NCI-H2081 (cell line): ENCODE data around the gene GIMAP5.
"Not testable (repeated sequence)": the region's sequence is repeated elsewhere in the genome, so short reads cannot be mapped to it uniquely, and the experiment has no call there.

ENCODE experiments used
- DNase-seq, 2 experiments: peaks; one replicate each; lab custom pipeline; 2025; lab: John Stamatoyannopoulos, UW

Gene GIMAP5

DNA sequence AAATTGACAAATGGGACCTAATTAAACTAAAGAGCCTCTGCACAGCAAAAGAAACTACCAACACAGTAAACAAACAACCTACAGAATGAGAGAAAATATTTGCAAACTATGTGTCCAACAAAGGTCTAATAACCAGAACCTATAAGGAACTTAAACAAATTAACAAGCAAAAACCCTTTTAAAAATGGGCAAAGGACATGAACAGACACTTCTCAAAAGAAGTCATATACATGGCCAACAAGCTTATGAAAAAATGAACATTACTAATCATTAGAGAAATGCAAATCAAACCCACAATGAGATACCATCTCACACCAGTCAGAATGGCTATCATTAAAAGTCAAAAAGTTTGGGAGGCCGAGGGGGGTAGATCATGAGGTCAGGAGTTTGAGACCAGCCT lies 36.9 kb downstream of the GIMAP5 start:
- not testable (repeated sequence) for DNase-seq

DNA sequence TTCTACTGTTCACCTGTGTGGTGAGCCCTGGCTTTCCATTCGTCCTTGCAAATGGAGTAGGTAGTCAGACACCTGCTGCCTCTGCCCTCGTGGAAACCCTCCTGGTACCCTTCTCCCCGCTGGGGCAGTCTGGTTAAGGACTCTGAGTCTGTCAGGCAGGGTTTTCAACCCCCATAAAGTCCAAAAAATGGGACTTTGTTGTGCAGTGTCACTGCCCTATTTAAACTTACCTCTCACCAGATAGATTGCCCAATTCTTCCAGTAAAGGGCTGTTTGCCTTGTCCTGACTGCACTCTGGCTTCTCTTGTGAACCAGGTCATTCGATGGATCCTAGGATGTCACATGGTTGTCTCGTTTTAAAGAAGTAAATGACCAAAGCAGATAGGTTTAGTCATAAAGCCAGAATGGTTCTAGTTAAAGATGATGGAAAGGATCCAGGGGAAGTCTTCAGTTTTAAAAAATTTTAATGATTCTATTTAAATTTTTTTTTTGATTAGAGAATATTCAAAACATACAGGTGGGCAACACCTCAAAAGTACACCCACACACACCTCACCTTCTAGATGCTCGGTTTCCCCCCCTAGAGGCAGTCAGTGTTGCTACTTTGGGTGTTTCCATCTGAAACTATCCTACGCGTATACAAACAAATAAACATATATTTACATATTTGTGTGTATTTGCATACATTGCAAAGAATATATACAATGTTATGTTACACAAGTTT lies 41.0 kb downstream of the GIMAP5 start:
- DNase-seq: no peak

DNA sequence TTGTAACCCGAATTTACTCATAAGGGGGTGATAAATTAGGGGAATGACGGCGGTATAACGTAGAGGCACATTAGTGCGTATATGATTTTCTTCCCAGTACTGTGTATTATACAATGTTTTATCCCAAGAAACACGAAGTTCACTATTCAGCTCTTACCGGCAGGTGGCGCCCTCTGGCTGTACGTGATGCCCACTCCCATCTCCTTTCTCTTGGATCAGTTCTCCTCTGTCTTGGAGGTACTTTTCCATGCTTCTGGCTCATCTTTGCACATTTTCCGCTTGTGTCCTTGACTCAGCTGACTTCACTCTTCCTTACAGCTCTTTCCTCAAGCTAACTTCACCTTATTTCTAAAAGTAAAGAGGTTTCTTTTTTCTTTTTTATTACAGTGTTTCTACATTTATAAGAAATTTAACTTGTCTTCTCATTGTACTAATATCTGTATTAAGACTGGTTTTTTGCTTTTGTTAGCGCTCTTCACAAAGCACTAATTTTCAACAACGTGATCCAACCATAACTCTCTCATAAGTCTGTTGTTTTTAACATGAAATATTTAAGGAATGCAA lies 41.6 kb downstream of the GIMAP5 start:
- DNase-seq: peak; percentile 76 to 86

DNA sequence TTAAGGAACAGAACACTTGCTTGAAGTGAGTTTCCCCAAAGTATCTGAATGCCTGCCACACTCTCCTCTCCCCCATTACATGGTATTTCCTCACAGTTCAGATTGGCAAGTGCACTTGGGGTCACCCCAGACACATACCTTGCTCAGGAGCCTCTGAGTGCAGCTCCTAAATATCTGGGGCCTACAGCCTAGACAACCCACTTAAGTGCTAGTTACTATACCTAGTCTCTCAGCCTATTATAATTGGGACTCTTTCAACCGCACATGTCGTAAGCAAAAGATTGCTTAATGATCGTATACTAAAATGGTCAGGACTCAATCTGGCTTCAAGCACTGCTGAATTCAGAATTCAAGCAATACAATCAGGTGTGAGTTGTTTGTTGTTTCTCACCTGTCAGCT lies 43.1 kb downstream of the GIMAP5 start:
- no peak for DNase-seq

DNA sequence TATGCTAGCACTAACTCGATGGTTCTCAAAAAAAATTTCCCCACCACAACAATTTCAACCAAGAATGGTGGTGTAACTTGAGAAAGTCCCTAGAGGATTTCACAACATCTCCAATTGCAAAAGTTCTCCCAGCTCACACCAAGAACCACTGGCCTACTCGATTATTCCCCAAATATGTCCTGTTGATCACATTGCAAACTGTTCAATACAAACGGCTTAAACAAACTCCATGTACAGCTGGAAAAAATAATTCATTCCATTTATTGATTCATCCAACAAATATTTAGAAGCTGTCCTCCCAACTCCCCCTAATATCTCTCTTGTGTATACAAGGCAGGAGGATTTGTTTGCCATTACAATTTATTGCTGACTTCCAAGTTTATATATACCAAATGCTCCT lies 43.9 kb downstream of the GIMAP5 start:
- DNase-seq: no peak

DNA sequence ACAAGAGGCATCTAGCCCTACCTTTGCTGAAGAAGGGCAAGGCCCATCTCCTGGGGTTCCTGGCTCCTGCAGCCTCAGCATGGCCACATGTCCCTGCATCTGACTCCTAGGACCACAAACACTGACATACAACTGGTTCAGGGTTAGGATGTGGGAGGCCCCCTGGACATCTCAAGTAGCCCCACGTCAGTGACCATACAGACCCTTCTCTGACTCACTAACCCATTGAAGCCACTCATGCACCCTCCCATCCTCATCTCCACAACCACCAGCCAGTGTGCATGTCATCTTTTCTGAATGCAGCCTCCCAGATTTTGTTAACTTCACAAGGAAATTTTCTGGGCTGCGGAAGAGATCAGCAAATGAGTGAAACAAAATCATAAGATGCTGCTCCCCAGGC lies 44.7 kb downstream of the GIMAP5 start:
- DNase-seq: no peak

DNA sequence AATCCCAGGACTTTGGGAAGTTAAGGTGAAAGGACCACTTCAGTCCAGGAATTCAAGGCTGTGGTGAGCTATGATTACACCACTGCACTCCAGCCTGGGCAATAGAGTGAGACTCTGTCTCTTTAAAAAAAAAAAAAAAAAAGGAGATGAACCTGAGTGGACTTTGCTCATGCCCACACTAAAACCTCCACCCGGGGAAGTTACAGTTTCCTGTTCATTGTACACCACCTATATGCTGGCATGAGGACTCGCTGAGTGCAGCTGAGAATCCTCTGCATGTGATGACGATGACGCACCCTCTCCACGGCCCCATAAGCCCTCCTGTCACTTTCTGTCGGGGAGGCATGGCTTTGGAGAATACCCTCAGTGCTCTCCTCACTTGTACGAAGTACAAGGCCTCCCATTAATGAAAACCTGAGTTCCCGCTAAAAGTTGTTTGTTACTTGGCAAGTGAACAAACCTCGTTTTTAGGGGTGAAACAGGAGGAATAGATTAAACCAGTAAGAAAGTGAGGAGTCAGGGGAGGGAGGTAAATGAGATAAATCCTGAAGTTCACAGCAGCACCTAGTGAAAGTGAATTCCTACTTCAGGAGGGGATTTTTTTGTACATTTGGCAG lies 47.0 kb downstream of the GIMAP5 start:
- DNase-seq: no peak

DNA sequence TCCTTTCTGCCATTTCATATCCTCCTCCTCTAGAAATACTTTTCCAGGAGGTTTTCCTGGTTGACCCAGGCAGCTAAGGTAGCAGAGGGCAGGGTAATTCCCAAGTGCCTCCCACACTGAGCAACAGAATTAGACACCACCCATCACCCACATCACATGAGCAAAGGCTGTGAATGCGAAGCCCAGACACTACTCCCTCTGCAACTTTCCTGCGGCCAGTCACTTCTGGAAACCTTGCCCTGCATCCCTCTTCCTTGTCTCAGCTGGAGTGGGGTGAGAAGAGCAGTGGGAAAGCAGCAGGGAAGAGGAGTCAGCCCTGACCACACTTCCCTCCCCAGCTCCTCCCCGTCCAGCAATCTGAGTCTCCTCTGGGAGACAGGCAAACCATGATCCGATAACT lies 47.7 kb downstream of the GIMAP5 start:
- no peak for DNase-seq

DNA sequence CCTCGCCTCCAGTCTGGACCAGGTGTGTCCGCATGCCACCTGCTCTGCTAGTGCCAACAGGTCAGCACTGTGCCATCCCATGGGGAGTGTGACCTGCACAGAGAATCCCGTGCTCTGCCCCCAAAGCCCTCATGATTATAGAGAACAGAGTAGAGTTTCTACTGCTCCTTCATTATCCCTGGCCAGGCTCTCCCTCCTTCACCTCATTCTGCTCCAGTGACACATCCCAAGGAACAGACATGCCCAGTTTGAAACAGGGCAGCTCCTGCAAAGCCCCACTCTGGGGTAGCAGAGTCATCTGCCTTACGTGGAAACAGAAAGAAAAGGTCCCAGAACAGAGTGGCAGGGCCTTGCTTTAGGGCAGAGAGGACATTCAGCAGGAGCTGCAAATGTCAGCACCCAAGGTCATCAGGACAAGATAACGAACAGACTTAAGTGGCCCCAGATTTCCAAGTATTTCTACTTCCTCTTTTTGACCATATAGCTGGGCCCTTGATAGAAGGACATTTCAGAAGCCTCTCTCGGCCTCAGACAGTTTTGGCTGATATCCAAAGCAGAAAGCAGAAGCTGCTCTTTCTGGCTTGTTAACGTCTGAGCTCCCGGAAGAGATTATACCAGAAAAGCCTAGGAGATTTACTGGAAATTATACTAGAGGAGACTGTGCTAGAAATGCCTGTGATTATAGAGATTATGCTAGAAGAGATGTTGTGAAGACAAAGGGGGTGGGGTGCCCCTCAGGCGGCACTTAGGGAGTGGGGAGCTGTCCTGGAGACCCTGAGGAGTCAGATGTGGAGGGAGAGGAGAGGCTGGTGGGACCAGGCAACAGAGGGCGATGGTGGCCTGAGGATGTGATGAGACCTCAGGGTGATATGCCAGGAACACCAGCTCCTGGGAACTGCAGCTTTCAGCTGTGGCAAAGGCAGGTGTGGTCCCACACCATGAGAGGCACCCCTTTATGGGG lies 50.4 kb downstream of the GIMAP5 start:
- no peak for DNase-seq

DNA sequence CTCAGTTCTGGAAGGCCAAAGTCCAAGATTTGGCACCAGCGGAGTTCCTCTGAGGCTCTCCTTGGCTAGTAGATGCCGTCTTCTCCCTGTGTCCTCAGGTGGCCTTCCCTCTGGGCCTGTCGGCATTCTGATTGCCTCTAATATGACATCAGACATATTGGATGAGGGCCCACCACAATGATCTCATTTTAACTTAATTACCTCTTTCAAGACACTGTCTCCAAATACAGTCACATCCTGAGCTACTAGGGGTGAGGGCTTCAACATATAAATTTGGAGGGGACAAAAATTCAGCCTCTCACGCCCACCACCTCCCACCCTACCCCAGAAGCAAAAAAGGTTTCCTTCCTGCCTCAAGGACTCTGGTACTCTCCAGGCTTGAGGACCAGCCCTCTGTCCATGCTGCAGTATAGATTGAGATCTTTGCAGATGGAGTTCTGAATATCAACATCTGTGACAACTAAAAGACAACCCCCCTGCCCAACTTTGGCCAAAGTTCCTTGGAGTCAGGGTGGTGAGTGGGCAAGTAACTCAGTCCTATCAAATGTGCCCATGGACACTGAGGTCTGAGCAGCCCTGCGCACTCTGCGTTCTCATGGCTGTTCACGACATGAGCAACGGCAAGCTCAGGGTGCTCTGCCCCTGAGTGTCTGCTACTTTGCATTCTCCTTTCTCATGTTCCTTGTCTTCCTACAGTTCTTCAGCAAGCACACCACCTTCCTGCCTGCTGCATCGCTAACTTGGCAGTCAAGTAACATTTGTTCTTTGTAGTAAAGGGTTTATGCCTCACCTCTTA lies 51.5 kb downstream of the GIMAP5 start:
- DNase-seq: no peak

DNA sequence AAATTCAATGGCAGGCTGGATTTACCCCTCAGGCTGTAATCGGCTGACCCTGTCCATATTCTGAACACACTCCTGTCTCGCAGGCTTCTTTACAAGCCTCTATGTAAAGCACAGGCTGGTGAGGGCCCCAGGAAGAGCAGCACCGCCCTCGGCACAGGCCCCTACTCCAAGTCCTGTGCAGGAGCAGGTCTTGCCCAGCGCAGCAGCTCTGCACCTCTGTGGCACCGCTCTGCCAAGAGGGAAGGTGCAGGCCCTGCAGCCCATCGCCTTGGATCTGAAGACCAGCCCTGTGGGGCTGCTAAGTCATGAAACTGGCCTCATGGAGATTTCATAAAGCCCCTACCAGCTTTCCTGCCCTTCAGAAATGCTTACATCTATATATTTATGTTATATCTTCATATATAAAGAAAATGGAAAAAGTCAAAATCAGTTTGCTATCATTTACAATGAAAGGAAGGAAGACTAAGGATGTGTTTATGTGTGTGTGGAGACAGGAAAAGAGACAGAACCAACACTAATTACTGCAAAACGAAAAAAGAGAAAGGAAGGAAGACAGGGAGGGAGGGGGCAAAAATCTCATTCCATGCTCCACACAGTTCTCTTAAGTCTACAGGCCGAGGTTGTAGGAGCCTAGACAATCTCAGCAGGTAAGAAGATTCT lies 53.3 kb downstream of the GIMAP5 start:
- DNase-seq: no peak

DNA sequence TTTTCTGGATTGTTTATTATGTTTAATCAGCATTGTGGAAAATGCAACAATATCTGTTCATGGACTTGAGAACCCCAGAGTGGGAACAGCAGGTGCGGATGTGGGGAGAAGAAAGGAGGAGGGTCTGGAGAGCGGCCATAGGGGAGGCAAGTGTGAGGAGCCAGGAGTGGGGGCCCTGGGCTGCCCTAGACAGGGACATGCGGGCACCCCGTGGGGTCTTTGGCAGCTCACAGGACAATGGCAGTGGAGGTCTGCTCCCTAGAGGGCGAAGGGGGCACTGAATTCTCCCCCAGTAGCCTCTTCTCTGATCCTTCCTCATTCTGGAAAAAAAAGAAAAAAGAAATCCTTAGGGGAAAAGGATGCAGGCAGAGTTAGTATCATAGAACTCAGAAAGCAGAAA lies 54.1 kb downstream of the GIMAP5 start:
- DNase-seq: no peak

DNA sequence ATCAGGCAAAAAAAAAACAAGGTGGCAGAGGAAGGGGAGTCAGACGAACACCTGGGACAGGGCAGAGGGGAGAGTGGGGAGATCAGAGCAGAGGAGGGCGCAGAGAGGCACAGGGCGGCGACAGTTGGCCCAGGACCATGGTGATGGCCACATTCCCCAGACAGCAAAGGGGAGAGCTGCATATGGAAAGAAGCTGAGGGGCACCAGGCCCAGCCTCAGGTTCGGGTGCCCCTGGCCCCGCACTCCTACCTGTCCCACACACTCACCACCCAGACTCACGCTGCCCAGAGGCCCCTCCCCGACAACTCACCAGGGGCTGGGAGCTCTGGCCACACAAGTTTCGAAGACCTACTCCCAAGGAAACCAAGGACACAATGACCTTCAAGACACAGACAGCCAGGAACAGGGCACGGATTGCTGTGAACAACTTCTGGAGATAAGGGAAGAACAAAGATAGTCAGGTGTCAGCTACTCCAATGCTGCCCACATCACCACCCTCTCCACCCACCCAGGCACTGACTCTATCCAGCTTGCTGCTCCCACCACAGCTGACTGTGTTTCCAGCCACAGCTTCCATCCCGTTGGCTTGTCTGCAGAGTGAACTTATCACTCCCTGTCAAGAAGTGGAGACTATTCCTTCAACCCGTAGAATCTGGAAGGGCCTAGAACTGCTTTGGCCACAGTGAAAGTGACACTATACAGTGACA lies 54.7 kb downstream of the GIMAP5 start:
- DNase-seq: no peak
